GM10266 (cell line): ENCODE data around the gene LAMC3.

ENCODE experiments used
- DNase-seq: peaks from one replicate; pipeline ENCODE4 v3.0.0; 2012; ENCODE audit errors: extremely low spot score
- CTCF ChIP-seq: IDR thresholded peaks from 2 replicates; pipeline ENCODE4 v1.5.1; 2012; ENCODE audit warnings: mild to moderate bottlenecking, low read depth; ENCODE audit not compliant: control insufficient read depth, insufficient read depth; ENCODE audit errors: missing control alignments

LAMC3 gene

DNA sequence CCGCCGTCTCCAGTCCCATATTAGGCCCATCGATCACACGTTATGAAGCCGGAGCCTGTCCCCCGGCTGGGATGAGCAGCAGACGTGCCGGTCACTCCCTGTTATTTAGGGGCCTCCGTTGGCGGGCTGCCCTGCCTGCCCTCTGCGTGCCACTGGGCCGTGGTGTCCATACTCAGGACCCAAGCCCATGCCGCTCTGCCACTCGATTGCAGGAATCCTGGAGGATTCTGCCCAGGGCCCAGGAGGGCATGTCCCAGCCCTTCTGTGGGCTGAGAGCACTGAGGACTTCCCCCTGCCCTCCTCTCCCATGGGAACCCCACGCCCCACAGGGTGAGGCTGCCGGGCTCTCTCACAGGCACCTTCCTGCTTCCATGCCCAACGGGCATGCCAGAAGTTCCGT, 19.6 kb upstream of the LAMC3 start:
- DNase-seq = no peak
- no peak for TF ChIP-seq CTCF

DNA sequence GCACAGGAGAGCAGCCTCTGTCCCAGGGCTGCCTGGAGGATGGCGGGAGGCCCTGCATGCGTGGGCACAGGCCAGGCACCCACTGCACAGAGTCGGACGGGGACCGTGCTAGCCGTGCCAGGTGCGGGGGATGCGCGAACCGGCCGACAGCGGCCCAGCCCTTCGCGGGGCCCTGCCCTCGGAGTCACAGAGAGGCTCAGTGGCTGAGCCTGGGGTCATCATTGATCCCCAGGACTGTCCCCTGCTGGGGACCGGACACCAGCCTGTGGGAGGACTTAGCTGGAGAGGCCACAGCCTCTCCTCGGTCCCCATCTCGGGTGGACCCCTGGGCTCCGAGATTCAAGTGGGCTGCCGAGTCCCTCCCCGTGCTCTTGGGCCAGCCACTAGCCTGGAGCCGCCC, 19.1 kb upstream of the LAMC3 start:
- no peak for DNase-seq
- TF ChIP-seq CTCF = no peak

DNA sequence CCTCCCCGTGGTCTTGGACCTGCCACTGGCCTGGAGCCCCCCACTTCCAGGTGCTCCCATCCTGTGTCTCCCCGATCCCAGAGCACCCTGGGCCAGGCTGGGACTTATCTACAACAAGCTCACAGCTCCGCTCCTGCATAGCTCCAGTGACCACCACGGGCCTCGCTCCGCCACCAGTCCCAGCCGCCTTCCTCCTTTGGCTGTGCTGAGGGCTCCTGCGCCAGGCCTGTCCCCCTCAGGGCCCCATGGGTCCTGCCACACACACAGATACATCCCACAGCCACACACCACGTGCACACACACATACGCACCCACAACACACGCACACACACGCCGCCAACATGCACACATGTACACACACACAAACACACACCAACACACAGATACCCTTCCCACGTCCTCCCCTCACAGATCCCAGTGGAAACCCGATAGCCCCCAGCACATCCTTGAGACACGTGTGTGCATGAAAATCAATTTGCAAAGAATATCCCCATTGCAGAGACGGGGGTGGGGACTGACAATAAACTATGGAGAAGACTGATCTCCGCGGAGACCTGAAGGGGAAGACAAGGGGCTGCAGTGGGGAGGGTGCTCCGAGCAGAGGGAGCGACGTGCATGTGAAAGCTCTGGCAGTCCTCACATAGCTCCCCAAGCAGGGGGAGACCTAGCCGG, 18.5 kb upstream of the LAMC3 start:
- TF ChIP-seq CTCF = no peak
- no peak for DNase-seq

DNA sequence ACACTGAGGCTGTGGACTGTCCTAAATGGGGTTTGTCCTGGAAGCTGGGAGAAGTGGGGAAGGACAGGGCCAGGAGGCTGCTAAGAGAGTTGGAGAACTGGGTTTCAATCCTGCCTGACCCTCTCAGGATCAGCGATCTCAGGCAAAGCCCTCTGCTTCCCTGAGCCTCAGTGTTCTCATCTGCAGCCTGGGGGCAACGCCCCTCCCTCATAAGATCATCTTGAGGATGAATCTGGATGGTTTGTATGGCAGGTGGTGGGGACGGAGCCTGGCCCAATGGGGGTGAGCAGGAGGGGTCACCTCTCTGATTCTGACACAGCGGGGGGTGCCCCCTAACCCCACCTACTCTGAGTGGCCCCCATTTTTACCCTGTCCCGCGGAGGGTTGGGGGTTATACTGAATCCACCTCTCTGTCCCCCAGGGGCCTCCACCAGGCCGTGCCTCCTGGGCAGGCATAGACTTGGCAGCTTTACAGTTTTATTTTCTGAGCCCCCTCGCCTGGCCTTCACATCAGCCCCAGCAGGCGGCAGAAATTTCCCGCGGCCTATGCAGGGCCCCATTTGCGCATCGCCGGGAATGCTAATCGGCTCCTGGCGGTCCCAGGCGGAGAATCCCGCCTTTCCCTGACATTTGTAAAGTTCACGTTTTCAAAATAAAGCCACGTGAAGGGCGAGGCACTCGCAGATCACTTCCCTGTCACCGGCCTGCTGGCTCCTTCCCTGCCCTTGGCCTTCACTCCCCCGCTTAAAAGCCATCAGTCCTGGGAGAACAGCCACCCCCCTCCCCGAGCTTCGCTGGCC, 17.8 kb upstream of the LAMC3 start:
- no peak for TF ChIP-seq CTCF
- no peak for DNase-seq

GRCh38 chr9:130991778-130992681, 16.9 kb upstream of the LAMC3 start:
- no peak for DNase-seq
- no peak for TF ChIP-seq CTCF

DNA sequence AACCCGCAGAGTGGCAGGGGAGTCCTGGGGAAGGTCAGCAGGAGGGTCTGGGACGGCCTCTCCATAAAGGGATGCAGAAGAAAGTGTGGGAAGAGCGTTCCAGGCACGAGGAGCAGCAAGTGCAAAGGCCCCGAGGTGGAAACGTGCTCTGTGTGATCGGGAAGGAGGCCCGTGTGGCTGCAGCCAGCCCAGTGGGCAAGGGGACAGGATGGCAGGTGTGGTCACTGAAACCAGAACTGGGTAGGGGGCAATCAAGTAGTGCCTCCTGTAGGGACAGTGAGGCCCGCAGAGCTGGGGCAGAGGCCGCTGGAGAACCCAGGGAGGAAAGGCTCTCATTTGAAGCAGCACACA, 16.3 kb upstream of the LAMC3 start:
- no peak for TF ChIP-seq CTCF
- no peak for DNase-seq
